Middle frontal gyrus (tissue), 1 donor: ENCODE results near the gene BRAT1.

Experiments used
- DNase-seq: peaks from one replicate; pipeline ENCODE4 v3.0.0-alpha.2; 2015; ENCODE audit warnings: low spot score; ENCODE audit errors: extremely low spot score

Gene BRAT1

DNA sequence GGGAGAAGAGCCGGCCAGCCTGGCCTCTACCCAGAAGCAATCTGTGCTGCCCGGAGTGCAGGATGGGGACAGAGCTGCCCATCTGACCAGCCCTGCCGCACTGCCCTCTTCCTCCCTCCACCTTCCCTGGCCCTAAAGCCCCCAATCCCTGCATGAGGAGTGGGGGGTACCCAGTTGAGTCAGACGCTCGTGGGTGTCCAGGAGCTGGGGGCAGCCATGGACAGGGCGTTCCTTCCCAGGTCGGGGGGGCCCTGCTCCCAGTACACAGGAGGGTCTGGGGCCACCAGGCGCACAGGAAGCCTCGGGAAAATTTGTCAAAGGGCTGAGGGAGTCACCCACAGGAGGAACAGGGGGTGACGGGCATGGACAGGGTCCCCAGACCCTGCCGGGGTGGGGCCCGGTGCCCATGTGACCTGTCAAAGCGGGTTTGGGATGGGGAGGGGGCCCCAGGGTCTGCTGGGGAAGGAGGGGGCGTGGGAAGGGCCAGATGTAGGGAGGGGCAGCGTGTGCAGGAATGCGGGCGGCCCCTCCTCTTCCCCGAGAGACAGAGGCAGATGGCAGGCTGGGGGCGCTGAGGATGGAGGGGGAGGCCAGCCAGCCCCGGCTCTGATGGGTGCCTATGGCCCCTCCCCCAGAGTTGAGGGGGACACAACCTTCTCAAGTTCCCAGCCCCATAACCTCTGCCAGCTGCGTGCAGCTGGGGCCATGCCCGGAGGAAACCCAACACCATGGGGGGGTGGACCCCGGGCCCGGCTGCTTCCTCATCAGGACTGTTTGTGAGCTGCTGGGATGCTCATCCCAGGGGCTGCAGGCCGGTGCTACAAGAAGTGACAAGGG, 57.6 kb downstream of the BRAT1 start:
- DNase-seq: no peak

DNA sequence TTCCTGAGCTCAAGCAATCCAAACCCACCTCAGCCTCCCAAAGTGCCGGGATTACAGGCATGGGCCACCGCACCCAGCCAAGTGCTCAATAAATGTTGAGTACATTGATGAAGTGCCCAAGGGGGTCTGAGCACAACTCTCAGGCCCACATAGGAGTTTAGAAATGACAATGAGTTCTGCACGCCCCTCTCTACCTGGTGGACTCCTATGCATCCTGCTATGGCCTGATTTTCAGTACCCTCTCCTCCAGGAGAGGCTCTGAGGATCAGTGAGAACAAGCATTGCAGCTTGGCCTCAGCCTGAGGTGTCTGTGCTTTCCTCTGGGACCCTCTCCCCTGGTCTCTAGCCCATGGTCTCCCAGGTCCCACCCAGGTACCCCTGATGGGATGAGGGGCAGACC, 58.3 kb downstream of the BRAT1 start:
- no peak for DNase-seq

DNA sequence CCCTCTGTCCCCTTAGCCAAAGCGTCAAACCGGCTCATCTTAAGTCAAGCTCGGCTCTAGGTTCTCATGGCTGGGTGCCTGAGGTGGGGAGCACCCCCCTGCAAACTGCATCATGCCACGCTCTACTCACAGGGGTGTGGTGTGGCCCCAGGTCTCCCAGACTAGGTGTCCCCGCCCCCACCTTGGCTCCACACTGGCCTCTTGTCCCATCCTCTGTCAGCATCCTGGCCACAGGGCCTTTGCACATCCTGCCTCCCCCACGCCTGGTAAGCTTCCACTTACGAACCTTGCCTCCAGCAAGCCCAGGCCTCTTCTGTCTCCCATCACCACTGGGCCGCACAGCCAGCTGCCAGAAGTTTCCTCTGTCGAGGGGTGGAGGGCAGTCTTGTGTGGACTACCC, 58.9 kb downstream of the BRAT1 start:
- no peak for DNase-seq

DNA sequence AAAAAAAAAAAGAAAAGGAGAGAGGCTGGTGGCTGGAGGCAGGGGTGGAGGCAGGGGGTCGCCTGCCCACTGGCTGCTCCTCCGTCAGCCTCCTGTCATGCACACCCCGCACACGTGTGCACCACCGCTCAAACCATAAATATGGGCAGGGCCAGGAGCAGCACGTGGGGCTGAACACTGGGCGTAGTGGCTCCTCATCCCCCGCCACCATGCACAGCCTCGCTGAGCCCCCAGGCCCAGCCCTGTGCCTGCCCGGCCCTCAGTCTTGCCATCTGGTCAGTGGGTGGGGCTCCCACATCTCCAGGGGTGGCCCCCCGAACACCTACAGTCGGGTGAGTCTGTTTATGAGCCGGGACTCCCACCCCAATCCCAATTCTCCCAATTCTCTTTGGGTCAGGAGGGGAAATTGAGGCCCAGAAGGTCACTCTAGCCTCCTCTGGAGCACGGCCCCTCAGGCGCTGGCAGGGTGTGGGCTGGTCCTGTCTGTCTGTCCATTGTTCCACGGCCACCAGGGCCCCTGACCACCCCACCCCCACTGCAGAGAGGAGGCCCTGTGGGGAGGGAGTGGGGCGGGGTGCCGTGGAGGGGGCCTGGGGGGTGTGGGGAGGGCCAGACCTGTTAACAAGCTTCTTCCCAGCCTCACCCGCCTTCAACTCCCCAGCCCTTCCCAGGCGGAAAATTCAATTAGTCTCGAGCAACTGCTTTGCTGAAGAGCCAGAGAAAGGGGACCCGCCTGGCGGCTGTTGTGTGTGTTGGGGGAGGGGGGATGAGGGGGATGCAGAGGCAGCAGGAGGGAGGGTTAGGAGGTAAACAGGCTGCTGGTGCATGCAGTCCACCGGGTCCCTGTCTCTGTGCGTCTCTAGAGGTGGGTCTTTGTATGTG, 59.7 kb downstream of the BRAT1 start:
- no peak for DNase-seq

DNA sequence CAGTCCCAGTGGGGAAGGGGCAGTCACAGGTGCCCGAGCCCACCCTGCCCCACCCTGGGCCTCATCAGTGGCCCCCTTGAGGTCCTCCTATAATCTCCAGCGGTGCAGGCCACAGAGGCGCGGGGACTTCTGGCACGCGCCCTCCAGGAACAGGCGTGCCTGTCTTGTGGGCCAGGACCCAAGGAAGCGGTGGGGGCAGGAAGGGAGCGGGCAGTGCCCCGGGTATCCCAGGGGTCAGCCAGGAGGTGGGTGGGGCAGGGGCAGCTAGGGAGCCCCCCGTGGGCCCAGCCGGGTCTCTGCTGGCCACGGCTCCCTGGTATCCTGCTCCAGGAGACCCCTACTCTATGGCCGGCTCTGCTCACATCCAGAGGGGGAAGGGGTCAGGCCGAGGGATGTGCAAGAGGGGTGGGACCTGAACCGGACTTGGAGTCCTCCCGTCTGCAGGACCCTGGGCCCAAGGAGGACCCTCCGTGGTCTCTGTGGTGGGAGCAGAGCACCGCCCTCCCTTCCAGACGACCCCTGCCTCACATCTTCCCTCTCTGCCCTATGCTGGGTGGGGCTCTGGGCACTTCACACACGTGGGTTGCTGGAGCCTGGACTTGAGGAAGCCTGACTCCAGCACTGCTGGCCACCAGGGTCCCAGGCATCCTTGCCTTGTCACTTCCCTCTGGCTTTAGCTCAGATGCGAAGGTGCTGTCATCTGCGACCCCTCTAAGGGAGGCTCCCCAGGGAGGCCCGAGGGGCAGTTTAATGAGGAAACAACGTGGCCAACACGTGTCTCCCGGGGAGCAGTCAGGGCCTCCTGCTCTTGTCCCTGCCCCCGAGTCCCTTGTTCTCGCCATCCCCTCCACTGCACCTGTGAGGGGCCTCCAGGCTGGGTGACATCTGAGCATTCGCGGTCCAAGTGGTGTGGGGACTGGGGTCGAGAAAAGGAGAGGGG, 60.9 kb downstream of the BRAT1 start:
- no peak for DNase-seq

DNA sequence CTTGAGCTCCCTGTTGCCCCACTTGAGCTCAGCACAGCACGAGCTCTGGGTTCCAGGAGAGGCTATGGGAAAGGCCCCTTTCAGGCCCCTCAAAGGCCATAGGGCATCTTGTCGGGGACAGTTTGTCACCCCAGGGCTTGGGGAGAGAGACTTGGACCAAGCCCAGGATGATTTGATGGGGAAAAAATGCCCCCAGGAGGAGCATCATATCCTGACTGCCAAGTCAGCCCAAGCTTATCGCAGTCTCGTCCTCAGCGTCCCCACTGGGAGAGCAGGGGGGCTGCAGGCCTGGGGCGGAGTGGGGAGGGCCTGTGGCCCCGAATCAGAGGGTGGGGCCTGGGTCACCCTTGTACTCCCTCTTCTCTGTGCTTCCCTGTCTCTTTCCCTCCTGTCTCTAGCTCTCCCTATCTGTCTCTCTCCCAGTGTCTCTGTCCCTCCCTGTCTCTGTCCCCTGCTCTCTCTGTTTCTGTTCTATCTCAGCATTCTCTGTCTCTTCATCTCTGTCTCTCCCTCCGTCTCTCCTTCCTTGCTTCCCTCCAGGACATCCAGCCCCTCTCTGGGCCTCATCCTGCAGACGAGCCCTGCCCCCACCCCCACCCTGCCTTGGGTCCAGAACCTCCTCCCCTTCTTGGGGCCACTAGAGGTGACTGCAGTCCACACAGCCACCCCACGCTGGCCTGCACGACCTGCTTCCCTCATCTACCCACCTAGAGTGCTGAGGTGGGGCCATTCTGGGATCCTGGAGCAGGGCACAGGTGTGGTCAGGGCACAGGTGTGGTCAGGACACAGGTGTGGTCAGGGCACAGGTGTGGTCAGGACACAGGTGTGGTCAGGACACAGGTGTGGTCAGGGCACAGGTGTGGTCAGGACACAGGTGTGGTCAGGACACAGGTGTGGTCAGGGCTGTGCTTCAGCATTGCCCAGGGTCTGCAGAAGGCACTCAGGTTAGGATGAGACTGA, 61.8 kb downstream of the BRAT1 start:
- no peak for DNase-seq

DNA sequence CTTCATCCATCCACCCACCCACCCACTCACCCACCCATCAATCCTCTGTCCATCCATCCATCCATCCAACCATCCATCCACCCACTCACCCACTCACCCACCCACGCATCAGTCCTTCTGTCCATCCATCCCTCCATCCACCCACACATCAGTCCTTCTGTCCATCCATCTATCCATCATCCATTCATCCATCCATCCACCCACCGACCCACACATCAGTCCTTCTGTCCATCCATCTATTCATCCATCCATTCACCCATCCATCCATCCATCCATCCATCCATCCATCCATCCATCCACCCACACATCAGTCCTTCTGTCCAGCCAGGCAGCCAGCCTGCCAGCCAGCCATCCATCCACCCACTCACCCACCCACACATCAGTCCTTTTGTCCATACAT, 63.3 kb downstream of the BRAT1 start:
- no peak for DNase-seq

DNA sequence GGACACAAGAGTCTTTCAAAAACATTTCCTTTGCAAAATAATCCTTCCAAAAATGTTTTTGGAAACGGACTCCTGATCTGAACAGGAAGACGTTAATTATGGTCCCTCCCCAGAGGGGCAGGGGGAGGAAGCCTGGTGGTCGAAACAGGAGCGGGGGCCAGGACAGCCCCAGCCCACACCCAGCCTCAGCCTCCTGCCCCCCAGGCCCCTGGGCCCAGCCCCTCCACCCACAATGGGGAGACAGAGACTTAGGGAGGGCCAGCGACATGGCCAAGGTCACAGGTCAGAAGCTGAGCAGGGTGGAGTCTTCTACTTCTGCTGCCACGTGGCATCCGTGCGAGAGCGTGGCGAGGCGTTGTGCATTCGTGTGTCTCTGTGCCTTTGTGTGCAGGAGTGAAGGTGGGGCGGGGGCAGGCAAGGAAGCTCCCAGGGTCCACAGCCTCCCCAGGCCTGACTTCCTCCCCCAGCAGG, 65.1 kb downstream of the BRAT1 start:
- no peak for DNase-seq

DNA sequence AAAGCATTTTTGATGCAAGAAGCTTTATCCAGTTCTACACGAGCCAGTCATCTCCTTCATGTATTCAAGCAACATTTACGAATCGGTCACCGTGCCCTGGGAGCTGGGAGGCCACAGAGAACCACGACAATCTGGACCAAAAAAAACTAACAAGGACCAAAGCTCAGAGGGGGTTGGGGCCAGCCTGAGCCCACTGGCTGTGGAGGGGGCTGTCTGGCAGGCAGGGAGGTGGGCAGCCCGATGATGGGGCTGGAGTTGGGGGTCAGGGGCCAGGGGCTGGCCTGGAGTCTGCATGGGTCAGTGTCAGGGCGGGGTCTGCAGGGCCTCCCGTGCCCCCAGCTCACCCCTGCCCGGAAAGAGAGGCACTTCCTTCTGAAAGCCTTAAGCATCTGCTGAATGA, 66.6 kb downstream of the BRAT1 start:
- DNase-seq: no peak

DNA sequence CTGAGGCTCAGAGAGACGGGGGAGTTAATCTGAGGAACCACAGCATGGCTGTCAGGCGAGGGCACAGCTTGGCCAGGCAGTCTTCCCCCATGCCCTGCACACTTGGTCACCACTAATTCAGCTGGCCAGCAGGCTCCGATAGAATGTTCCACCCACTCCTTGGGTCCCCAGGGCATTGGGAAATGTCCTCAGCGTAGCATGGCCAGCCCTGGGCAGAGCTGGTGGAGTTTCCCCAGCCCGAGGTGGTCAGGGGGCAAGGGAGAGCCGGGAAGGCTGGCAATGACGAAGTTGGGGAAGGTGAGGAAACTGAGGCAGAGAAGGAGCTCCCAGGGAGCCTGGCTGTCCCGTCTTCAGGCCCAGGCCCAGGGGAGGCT, 67.1 kb downstream of the BRAT1 start:
- no peak for DNase-seq
